IMR-90 (cell line): ENCODE results near the gene APH1A. TPM values are rescaled to one million over a fixed set of nuclear protein-coding genes. Genes with fewer than 3 reads are reported as not detected.

Experiments used
- ATAC-seq: fragments of 200-7000 bp; cut with Tn5 transposase; 2 replicates; pipeline ENCODE4 v1.9.1; 2020; ENCODE audit warnings: low read depth, mild to moderate bottlenecking, moderate library complexity
- BruUV-seq: library from RNA; stranded (reverse); fragments of 400-500 nt; replicated peaks from 2 replicates; lab custom pipeline; 2021; lab: Mats Ljungman, UMichigan
- CTCF ChIA-PET: fragments of 300-600 bp; formaldehyde crosslinking; extraction: SDS; loops from one replicate; lab custom pipeline; 2021; ENCODE audit warnings: antibody characterized with exemption; lab: Yijun Ruan, JAX
- POLR2A ChIA-PET: fragments of 300-600 bp; sonication (Branson Sonifier 250); formaldehyde crosslinking; loops from one replicate; lab custom pipeline; 2022; ENCODE audit warnings: antibody characterized with exemption; ENCODE audit not compliant: unreplicated experiment; lab: Charles Lee
- DNase-seq: peaks from one replicate; pipeline ENCODE4 v3.0.0; 2013
- H2AFZ ChIP-seq: replicated peaks from 2 replicates; pipeline ENCODE3; 2013; ENCODE audit warnings: low read length, mild to moderate bottlenecking; ENCODE audit not compliant: poor library complexity
- H2AK5ac ChIP-seq: 2 replicates; pipeline ENCODE4 v1.6.1; 2013; ENCODE audit warnings: low read depth, low read length, inconsistent platforms
- H2AK9ac ChIP-seq: replicated peaks from 2 replicates; pipeline ENCODE3; 2013; ENCODE audit warnings: mild to moderate bottlenecking, low read depth, low read length, moderate library complexity; ENCODE audit not compliant: poor library complexity
- H2BK120ac ChIP-seq: 2 replicates; pipeline ENCODE4 v1.6.1; 2013; ENCODE audit warnings: low read depth, low read length, inconsistent platforms
- H2BK15ac ChIP-seq: 3 replicates; pipeline ENCODE4 v1.6.1; 2013; ENCODE audit warnings: low read depth, low read length, inconsistent platforms
- H2BK20ac ChIP-seq: 2 replicates; pipeline ENCODE4 v1.6.1; 2013; ENCODE audit warnings: low read depth, mild to moderate bottlenecking, inconsistent platforms, low read length, moderate library complexity
- H2BK5ac ChIP-seq: 2 replicates; pipeline ENCODE4 v1.6.1; 2013; ENCODE audit warnings: mild to moderate bottlenecking, low read depth, low read length, inconsistent platforms; ENCODE audit not compliant: poor library complexity, severe bottlenecking
- H3K14ac ChIP-seq: replicated peaks from 2 replicates; pipeline ENCODE4 v1.6.1; 2013; ENCODE audit warnings: low read depth, low read length, inconsistent platforms
- H3K18ac ChIP-seq: 2 replicates; pipeline ENCODE4 v1.6.1; 2013; ENCODE audit warnings: low read depth, low read length, control low read depth
- H3K23ac ChIP-seq: 2 replicates; pipeline ENCODE4 v1.6.1; 2013; ENCODE audit warnings: low read depth, low read length, inconsistent platforms
- H3K27ac ChIP-seq: 2 replicates; pipeline ENCODE4 v1.5.1; 2013; ENCODE audit warnings: mild to moderate bottlenecking, control low read depth, low read length; ENCODE audit not compliant: insufficient read depth
- H3K27me3 ChIP-seq: 2 replicates; pipeline ENCODE4 v1.6.1; 2013; ENCODE audit warnings: low read length; ENCODE audit not compliant: control insufficient read depth, insufficient read depth
- H3K36me3 ChIP-seq: 2 replicates; pipeline ENCODE4 v1.6.1; 2013; ENCODE audit warnings: low read length, mixed read lengths; ENCODE audit not compliant: control insufficient read depth, insufficient read depth
- H3K4ac ChIP-seq: 2 replicates; pipeline ENCODE4 v1.6.1; 2013; ENCODE audit warnings: low read depth, low read length, inconsistent platforms
- H3K4me1 ChIP-seq: 2 replicates; pipeline ENCODE4 v1.6.1; 2013; ENCODE audit warnings: low read length, mixed read lengths; ENCODE audit not compliant: control insufficient read depth, insufficient read depth
- H3K4me2 ChIP-seq: 2 replicates; pipeline ENCODE4 v1.6.1; 2013; ENCODE audit warnings: low read depth, mild to moderate bottlenecking, control low read depth, low read length, moderate library complexity
- H3K4me3 ChIP-seq: 2 replicates; pipeline ENCODE4 v1.5.1; 2013; ENCODE audit warnings: low read depth, mild to moderate bottlenecking, control low read depth, low read length, moderate library complexity; ENCODE audit not compliant: insufficient read depth
- H3K56ac ChIP-seq: 2 replicates; pipeline ENCODE4 v1.6.1; 2013; ENCODE audit warnings: low read length, inconsistent platforms; ENCODE audit not compliant: insufficient read depth; ENCODE audit errors: extremely low read depth
- H3K79me1 ChIP-seq, 2 experiments: 2 replicates each; pipeline ENCODE4 v1.6.1; 2013; ENCODE audit warnings: low read length in 2 of 2, inconsistent platforms in 1 of 2, low read depth in 1 of 2
- H3K9ac ChIP-seq: 2 replicates; pipeline ENCODE4 v1.6.1; 2013; ENCODE audit warnings: low read depth, low read length, control low read depth
- H3K9me1 ChIP-seq: 2 replicates; pipeline ENCODE4 v1.6.1; 2013; ENCODE audit warnings: low read length, inconsistent platforms; ENCODE audit not compliant: insufficient read depth
- H3K9me3 ChIP-seq: 2 replicates; pipeline ENCODE4 v1.6.1; 2013; ENCODE audit warnings: low read length; ENCODE audit not compliant: control insufficient read depth, insufficient read depth
- H4K20me1 ChIP-seq: 2 replicates; pipeline ENCODE4 v1.6.1; 2013; ENCODE audit warnings: low read length, inconsistent platforms; ENCODE audit not compliant: insufficient read depth
- H4K5ac ChIP-seq: 2 replicates; pipeline ENCODE4 v1.6.1; 2013; ENCODE audit warnings: mild to moderate bottlenecking, low read depth, low read length, control low read depth
- H4K8ac ChIP-seq, 2 experiments: 2 replicates each; pipeline ENCODE4 v1.6.1; 2013; ENCODE audit warnings: low read depth in 2 of 2, low read length in 2 of 2, control low read depth in 1 of 2, inconsistent platforms in 1 of 2
- H4K91ac ChIP-seq: 2 replicates; pipeline ENCODE4 v1.6.1; 2013; ENCODE audit warnings: low read depth, low read length, inconsistent platforms; ENCODE audit not compliant: insufficient read depth
- CEBPB ChIP-seq: IDR thresholded peaks from 2 replicates; pipeline ENCODE4 v1.6.1; 2012; ENCODE audit warnings: low read depth, low read length, improper control_type of control experiment
- CHD1 ChIP-seq: IDR thresholded peaks from 2 replicates; pipeline ENCODE4 v1.6.1; 2012; ENCODE audit warnings: low read depth, low read length, improper control_type of control experiment
- FOS ChIP-seq: fragments of 150-350 bp; IDR thresholded peaks from 2 replicates; pipeline ENCODE4 v1.6.1; 2016; ENCODE audit warnings: low read depth, low read length
- MAFK ChIP-seq: IDR thresholded peaks from 2 replicates; pipeline ENCODE4 v1.6.1; 2012; ENCODE audit warnings: low read depth, low read length, improper control_type of control experiment
- MAZ ChIP-seq: IDR thresholded peaks from 2 replicates; pipeline ENCODE4 v1.6.1; 2012; ENCODE audit warnings: low read depth, mild to moderate bottlenecking, low read length, improper control_type of control experiment, moderate library complexity, borderline replicate concordance
- MXI1 ChIP-seq: IDR thresholded peaks from 2 replicates; pipeline ENCODE4 v1.6.1; 2012; ENCODE audit warnings: low read depth, mild to moderate bottlenecking, low read length, moderate library complexity, borderline replicate concordance
- NFE2L2 ChIP-seq: fragments of 150-350 bp; IDR thresholded peaks from 2 replicates; pipeline ENCODE4 v1.6.1; 2016; ENCODE audit warnings: low read depth, mild to moderate bottlenecking, low read length
- POLR2A ChIP-seq: IDR thresholded peaks from 2 replicates; pipeline ENCODE4 v1.6.1; 2012; ENCODE audit warnings: mild to moderate bottlenecking, low read depth, low read length
- RAD21 ChIP-seq: IDR thresholded peaks from 2 replicates; pipeline ENCODE4 v1.6.1; 2012; ENCODE audit warnings: low read length, improper control_type of control experiment
- RCOR1 ChIP-seq: IDR thresholded peaks from 2 replicates; pipeline ENCODE4 v1.6.1; 2012; ENCODE audit warnings: mild to moderate bottlenecking, low read length, improper control_type of control experiment; ENCODE audit not compliant: insufficient replicate concordance
- RFX5 ChIP-seq: IDR thresholded peaks from 2 replicates; pipeline ENCODE4 v1.8.0; 2012; ENCODE audit warnings: low read depth, mild to moderate bottlenecking, low read length, moderate library complexity
- WGBS, 2 experiments: methylation state at CpG; one replicate each; pipeline versions ENCODE4 v1.1.5 to v1.1.7; 2013; ENCODE audit warnings: missing lambda C conversion rate in 2 of 2; ENCODE audit not compliant: insufficient read length in 1 of 2; ENCODE audit errors: extremely low coverage in 2 of 2; 5-methylcytosine and 5-hydroxymethylcytosine counted together
- dilution Hi-C: fragments of 300-500 bp; cut with HindIII; formaldehyde crosslinking; loops from one replicate; pipeline ENCODE4 v1.14.3; 2018; ENCODE audit warnings: low sequenced_read_pairs; ENCODE audit not compliant: unreplicated experiment
- in situ Hi-C: fragments of 300-500 bp; cut with MboI; formaldehyde crosslinking; loops from 3 replicates; pipeline ENCODE4 v1.14.3; 2019; ENCODE audit warnings: low sequenced_read_pairs, inconsistent platforms, mixed read lengths
- intact Hi-C: fragments of 100-400 bp; cut with micrococcal nuclease; formaldehyde crosslinking; loops from 2 replicates; pipeline ENCODE4 v1.10.0; 2022
- polyA plus RNA-seq, 3 experiments: library from polyadenylated mRNA; depleted of rRNA; stranded (reverse); fragments of >200 nt; gene quantifications; 2 replicates each; pipeline ENCODE4 v1.2.3, GENCODE V29; 2012; ENCODE audit warnings: low replicate concordance in 1 of 3
- total RNA-seq: library from RNA; depleted of rRNA; stranded (reverse); fragments of >200 nt; gene quantifications from 2 replicates; pipeline ENCODE4 v1.2.3, GENCODE V29; 2012
- TF ChIP-seq, protein P1 (sequence below): fragments of 150-350 bp; IDR thresholded peaks from 2 replicates; pipeline ENCODE4 v1.6.1; 2016; ENCODE audit warnings: low read depth, mild to moderate bottlenecking, low read length, moderate library complexity, borderline replicate concordance
- TF ChIP-seq, protein P2 (sequence below): conservative IDR thresholded peaks from 2 replicates; pipeline ENCODE4 v1.5.1; 2012; ENCODE audit warnings: mild to moderate bottlenecking, low read depth, low read length, improper control_type of control experiment
- TF ChIP-seq, protein P3 (sequence below): fragments of 150-350 bp; IDR thresholded peaks from 2 replicates; pipeline ENCODE4 v1.6.1; 2017; ENCODE audit warnings: mild to moderate bottlenecking, antibody characterized with exemption, low read length, low read depth

Gene APH1A
- total and polyA plus RNA-seq, 2 of the 4 experiments (the other 2 are of a cell fraction): 62.0 to 94.2 TPM

DNA sequence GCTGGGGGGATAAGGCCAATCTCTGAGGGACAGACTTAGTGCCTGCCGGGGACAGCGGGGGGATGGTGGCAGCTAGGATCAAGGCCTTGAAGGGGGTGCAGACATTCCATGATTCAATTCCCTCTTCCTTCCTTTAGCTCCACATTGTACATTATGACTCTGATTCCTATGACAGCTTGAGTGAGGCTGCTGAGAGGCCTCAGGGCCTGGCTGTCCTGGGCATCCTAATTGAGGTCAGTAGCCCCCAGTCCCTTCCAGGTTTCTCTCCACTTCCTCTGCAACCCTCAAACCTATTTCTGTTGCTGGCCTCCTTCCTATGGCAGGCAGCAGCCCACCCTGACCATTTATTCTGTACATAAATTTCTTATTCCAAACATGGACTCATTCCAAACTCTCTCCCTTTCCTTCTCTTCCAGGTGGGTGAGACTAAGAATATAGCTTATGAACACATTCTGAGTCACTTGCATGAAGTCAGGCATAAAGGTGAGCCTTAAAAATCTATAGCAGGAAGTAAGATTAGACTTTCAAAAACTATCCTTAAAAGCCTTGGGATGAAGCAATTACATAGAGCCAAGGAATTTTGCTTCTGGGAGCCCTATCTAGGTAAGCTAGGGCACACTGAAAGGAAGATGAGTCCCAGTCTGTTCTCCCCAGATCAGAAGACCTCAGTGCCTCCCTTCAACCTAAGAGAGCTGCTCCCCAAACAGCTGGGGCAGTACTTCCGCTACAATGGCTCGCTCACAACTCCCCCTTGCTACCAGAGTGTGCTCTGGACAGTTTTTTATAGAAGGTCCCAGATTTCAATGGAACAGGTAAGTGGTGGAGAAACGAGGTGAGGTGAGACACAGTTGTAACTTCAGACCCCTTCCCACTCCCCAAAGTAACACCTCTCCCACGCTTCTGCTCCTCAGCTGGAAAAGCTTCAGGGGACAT is 6.2 kb downstream of the APH1A start:
- no peaks in the 10 kb centered on the region for H3K9me3 ChIP-seq
- no TSS peak for BruUV-seq
- H2BK20ac ChIP-seq: no peak overlapping the region
- no peak overlapping the region for H2BK15ac ChIP-seq
- no peak overlapping the region for H3K27ac ChIP-seq
- DNase-seq (no peak), ATAC-seq (no peak)
- intact Hi-C loops: no loop called here
- H3K4me3 ChIP-seq: no peak overlapping the region
- no peak overlapping the region for H3K18ac ChIP-seq
- H2BK120ac ChIP-seq: no peak overlapping the region
- WGBS, 2 experiments: no CpG with 5 or more reads among the region's 6 CpGs
- H3K23ac ChIP-seq: no peak overlapping the region
- no peak overlapping the region for H3K4ac ChIP-seq
- no peak overlapping the region for H2AK9ac ChIP-seq
- H3K36me3 ChIP-seq: peaks cover 22% of the 10 kb centered on the region
- H4K91ac ChIP-seq: no peak overlapping the region
- no peak overlapping the region for H3K4me2 ChIP-seq
- H3K14ac ChIP-seq: no peak overlapping the region
- no peak overlapping the region for H3K9ac ChIP-seq
- dilution Hi-C loops: no loop called here
- no peak overlapping the region for H4K5ac ChIP-seq
- no peak overlapping the region for H4K8ac ChIP-seq
- ChIA-PET POLR2A (interaction anchor here (1.2 kb wide), 1 partner anchor 19 kb away, joined by 5 read pairs; no protein-coding TSS in a partner anchor), CTCF (no interaction called here)
- no peaks in the 10 kb centered on the region for H4K20me1 ChIP-seq
- no peak overlapping the region for H2BK5ac ChIP-seq
- H3K9me1 ChIP-seq: peaks cover 5% of the 10 kb centered on the region; the same call in 1 of the 2 replicates
- peaks cover 15% of the 10 kb centered on the region; the same call in 1 of the 2 replicates for H3K4me1 ChIP-seq
- H3K27me3 ChIP-seq: no peaks in the 10 kb centered on the region
- no peak overlapping the region for H3K56ac ChIP-seq
- H2AFZ ChIP-seq: no peak overlapping the region
- in situ Hi-C loops: loop anchor here (10.0 kb wide), 1 partner anchor 292 kb away; no protein-coding TSS in a partner anchor
- no peak overlapping the region for H2AK5ac ChIP-seq
- peaks cover 14 to 23% of the 10 kb centered on the region in 2 experiments for H3K79me1 ChIP-seq
- TF ChIP-seq NFE2L2: no peak
- no peak for TF ChIP-seq FOS
- no peak for TF ChIP-seq RFX5
- TF ChIP-seq MAZ: no peak
- no peak for TF ChIP-seq RCOR1
- no peak for TF ChIP-seq CHD1
- no peak for TF ChIP-seq MXI1
- TF ChIP-seq, protein P1, sequence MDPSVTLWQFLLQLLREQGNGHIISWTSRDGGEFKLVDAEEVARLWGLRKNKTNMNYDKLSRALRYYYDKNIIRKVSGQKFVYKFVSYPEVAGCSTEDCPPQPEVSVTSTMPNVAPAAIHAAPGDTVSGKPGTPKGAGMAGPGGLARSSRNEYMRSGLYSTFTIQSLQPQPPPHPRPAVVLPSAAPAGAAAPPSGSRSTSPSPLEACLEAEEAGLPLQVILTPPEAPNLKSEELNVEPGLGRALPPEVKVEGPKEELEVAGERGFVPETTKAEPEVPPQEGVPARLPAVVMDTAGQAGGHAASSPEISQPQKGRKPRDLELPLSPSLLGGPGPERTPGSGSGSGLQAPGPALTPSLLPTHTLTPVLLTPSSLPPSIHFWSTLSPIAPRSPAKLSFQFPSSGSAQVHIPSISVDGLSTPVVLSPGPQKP: no peak
- TF ChIP-seq, protein P2, sequence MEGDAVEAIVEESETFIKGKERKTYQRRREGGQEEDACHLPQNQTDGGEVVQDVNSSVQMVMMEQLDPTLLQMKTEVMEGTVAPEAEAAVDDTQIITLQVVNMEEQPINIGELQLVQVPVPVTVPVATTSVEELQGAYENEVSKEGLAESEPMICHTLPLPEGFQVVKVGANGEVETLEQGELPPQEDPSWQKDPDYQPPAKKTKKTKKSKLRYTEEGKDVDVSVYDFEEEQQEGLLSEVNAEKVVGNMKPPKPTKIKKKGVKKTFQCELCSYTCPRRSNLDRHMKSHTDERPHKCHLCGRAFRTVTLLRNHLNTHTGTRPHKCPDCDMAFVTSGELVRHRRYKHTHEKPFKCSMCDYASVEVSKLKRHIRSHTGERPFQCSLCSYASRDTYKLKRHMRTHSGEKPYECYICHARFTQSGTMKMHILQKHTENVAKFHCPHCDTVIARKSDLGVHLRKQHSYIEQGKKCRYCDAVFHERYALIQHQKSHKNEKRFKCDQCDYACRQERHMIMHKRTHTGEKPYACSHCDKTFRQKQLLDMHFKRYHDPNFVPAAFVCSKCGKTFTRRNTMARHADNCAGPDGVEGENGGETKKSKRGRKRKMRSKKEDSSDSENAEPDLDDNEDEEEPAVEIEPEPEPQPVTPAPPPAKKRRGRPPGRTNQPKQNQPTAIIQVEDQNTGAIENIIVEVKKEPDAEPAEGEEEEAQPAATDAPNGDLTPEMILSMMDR: no peak
- no peak for TF ChIP-seq CEBPB
- no peak for TF ChIP-seq POLR2A
- no peak for TF ChIP-seq RAD21
- no peak for TF ChIP-seq MAFK
- TF ChIP-seq, protein P3, sequence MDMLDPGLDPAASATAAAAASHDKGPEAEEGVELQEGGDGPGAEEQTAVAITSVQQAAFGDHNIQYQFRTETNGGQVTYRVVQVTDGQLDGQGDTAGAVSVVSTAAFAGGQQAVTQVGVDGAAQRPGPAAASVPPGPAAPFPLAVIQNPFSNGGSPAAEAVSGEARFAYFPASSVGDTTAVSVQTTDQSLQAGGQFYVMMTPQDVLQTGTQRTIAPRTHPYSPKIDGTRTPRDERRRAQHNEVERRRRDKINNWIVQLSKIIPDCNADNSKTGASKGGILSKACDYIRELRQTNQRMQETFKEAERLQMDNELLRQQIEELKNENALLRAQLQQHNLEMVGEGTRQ: no peak
